ENCODE measurements around the gene OTUD4. TPM values are rescaled to one million over a fixed set of nuclear protein-coding genes. Genes with fewer than 3 reads are reported as not detected.

OTUD4 gene
- total and polyA plus RNA-seq, 9 of the 15 experiments (the other 6 are each of a cell fraction or from before 2014, with no cell fraction given) = 4.2 to 29.0 (median 24.8) TPM

DNA sequence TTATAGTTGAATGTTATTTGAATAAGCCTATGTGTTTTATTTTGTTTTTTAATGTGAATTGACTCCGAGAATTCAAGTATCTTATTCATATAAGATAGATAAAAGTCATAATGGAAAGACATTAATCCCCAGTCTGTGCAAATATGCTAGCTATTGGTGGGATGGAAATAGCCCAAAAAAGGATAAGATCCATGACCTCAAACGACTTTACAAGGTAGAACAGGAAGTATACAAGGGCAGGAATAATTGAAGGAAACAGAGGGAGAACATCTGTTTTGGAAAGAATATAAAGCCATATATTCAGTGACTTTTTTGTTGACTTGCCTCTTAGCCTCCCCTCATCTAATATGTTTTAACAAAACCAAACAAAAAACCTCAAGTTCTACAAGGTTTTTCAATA, 73.3 kb downstream of the OTUD4 start:
- H3K4me2 ChIP-seq (ENCODE audit: insufficient read depth, low read length) = no peak overlapping the region
- no peak overlapping the region for H3K4me3 ChIP-seq
- no peaks in the 10 kb centered on the region for H3K27me3 ChIP-seq (ENCODE audit: control insufficient read depth in 2 of 2, insufficient read depth in 2 of 2, low read length in 2 of 2)
- in situ Hi-C loops (cut with MboI) = no loop called here
- no peak for TF ChIP-seq MEF2D (tag; conservative IDR thresholded peaks at IDR 0.05; ENCODE audit: low read depth)
- DNase-seq (ENCODE audit: extremely low read depth in 1 of 4, low spot score in 3 of 4) (no peak), FAIRE-seq (no peak), ATAC-seq (no peak)
- H3K79me2 ChIP-seq (ENCODE audit: control insufficient read depth, insufficient read depth, low read length) = peaks cover 43% of the 10 kb centered on the region
- no peaks in the 10 kb centered on the region for H3K9me3 ChIP-seq (replicated peaks; ENCODE audit: control insufficient read depth, insufficient read depth, low read depth, low read length)
- peaks cover 3% of the 10 kb centered on the region; the same call in 1 of the 2 replicates for H4K20me1 ChIP-seq (replicated peaks; ENCODE audit: control insufficient read depth, insufficient read depth, low read length)
- no peak overlapping the region for H2AFZ ChIP-seq (ENCODE audit: low read depth, low read length)
- H3K36me3 ChIP-seq (ENCODE audit: control insufficient read depth, insufficient read depth, low read length) = peaks cover 95% of the 10 kb centered on the region
- intact Hi-C loops (cut with micrococcal nuclease) = no loop called here
- H3K4me1 ChIP-seq (replicated peaks in 1 of 2; ENCODE audit: control insufficient read depth in 2 of 2, insufficient read depth in 2 of 2, low read length in 2 of 2) = peaks cover 2 to 6% of the 10 kb centered on the region in 2 experiments; a peak in 3 of 5 replicates
- BruUV-seq (replicated peaks) = no TSS peak
- POLR2A ChIA-PET = no interaction called here
- no peak overlapping the region for H3K27ac ChIP-seq (ENCODE audit: extremely low read depth, low read depth, low read length)
- H3K9me1 ChIP-seq (ENCODE audit: control insufficient read depth, insufficient read depth, low read length) = no peaks in the 10 kb centered on the region
- CTCF ChIA-PET (ENCODE audit: low intra/inter-chr PET ratio) = no interaction called here
- 59% methylated on average over 2 of the region's 2 CpGs for WGBS (ENCODE audit: insufficient coverage, low coverage, missing lambda C conversion rate)
- no peak overlapping the region for H3K9ac ChIP-seq (ENCODE audit: insufficient read depth in 1 of 2, low read depth in 2 of 2, low read length in 2 of 2)

DNA sequence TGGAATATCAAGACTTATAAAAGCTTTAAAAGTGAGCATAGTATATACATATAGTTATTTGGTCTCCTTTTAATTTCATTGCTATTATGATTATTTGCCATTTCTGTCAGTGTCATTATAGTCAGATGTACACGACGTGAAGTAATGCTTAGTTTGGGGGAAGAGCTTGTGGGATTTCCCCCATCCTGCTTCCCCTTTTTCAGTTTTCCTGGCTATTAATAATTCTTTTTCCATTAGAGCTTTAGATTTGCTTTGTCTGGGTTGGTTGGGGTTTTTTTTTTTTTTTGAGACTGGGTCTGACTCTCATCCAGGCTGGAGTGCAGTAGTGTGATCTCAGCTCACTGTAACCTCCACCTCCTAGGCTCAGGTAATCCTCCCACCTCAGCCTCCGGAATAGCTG, 76.9 kb downstream of the OTUD4 start:
- H3K27ac ChIP-seq (ENCODE audit: extremely low read depth, low read depth, low read length) = no peak overlapping the region
- CTCF ChIA-PET (ENCODE audit: low intra/inter-chr PET ratio) = no interaction called here
- peaks cover 14% of the 10 kb centered on the region; the same call in 1 of the 2 replicates for H4K20me1 ChIP-seq (replicated peaks; ENCODE audit: control insufficient read depth, insufficient read depth, low read length)
- BruUV-seq (replicated peaks) = no TSS peak
- H3K4me3 ChIP-seq = no peak overlapping the region
- H3K4me2 ChIP-seq (ENCODE audit: insufficient read depth, low read length) = no peak overlapping the region
- H3K9ac ChIP-seq (ENCODE audit: insufficient read depth in 1 of 2, low read depth in 2 of 2, low read length in 2 of 2) = no peak overlapping the region; a peak in 1 of 4 replicates
- FAIRE-seq = no peak
- in situ Hi-C loops (cut with MboI) = no loop called here
- peaks cover 80% of the 10 kb centered on the region for H3K79me2 ChIP-seq (ENCODE audit: control insufficient read depth, insufficient read depth, low read length)
- ATAC-seq = no peak
- H2AFZ ChIP-seq (ENCODE audit: low read depth, low read length) = no peak overlapping the region
- peaks cover 6 to 19% of the 10 kb centered on the region in 2 experiments; a peak in 3 of 5 replicates for H3K4me1 ChIP-seq (replicated peaks in 1 of 2; ENCODE audit: control insufficient read depth in 2 of 2, insufficient read depth in 2 of 2, low read length in 2 of 2)
- no peaks in the 10 kb centered on the region for H3K27me3 ChIP-seq (ENCODE audit: control insufficient read depth in 2 of 2, insufficient read depth in 2 of 2, low read length in 2 of 2)
- H3K36me3 ChIP-seq (ENCODE audit: control insufficient read depth, insufficient read depth, low read length) = peaks cover 88% of the 10 kb centered on the region
- DNase-seq (ENCODE audit: extremely low read depth in 1 of 4, low spot score in 3 of 4) = no peak
- no peaks in the 10 kb centered on the region for H3K9me3 ChIP-seq (replicated peaks; ENCODE audit: control insufficient read depth, insufficient read depth, low read depth, low read length)
- POLR2A ChIA-PET = interaction anchor here (0.6 kb wide), 1 partner anchor 31 kb away, joined by 3 read pairs; no protein-coding TSS in a partner anchor
- intact Hi-C loops (cut with micrococcal nuclease) = no loop called here
- 84% methylated on average over 3 of the region's 3 CpGs for WGBS (ENCODE audit: insufficient coverage, low coverage, missing lambda C conversion rate)
- no peaks in the 10 kb centered on the region for H3K9me1 ChIP-seq (ENCODE audit: control insufficient read depth, insufficient read depth, low read length)
- TF ChIP-seq ZBTB7A (IDR thresholded peaks at IDR 0.05; ENCODE audit: borderline replicate concordance, control insufficient read depth, low read depth, low read length) (no peak), PTTG1 (tag; IDR thresholded peaks at IDR 0.05; ENCODE audit: low read depth) (no peak), ZNF699 (CRISPR knock-in tag; IDR thresholded peaks at IDR 0.05; ENCODE audit: insufficient replicate concordance) (no peak), ZNF77 (CRISPR knock-in tag; IDR thresholded peaks at IDR 0.05) (no peak), ZNF184 (CRISPR knock-in tag; IDR thresholded peaks at IDR 0.05) (no peak), KAT7 (CRISPR knock-in tag; IDR thresholded peaks at IDR 0.05; ENCODE audit: borderline replicate concordance) (no peak), ZNF253 (CRISPR knock-in tag; conservative IDR thresholded peaks at IDR 0.05) (no peak), RBM34 (IDR thresholded peaks at IDR 0.05; ENCODE audit: borderline replicate concordance, insufficient read depth, low read length) (no peak), GTF2F1 (IDR thresholded peaks at IDR 0.05; ENCODE audit: low read depth, low read length) (no peak), ZC3H11A (IDR thresholded peaks at IDR 0.05; ENCODE audit: low read depth, low read length) (no peak)
- TF ChIP-seq, protein P1, sequence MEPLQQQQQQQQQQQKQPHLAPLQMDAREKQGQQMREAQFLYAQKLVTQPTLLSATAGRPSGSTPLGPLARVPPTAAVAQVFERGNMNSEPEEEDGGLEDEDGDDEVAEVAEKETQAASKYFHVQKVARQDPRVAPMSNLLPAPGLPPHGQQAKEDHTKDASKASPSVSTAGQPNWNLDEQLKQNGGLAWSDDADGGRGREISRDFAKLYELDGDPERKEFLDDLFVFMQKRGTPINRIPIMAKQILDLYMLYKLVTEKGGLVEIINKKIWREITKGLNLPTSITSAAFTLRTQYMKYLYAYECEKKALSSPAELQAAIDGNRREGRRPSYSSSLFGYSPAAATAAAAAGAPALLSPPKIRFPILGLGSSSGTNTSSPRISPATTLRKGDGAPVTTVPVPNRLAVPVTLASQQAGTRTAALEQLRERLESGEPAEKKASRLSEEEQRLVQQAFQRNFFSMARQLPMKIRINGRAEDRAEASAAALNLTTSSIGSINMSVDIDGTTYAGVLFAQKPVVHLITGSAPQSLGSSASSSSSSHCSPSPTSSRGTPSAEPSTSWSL (CRISPR knock-in tag; IDR thresholded peaks at IDR 0.05; ENCODE audit: borderline replicate concordance) = no peak
- TF ChIP-seq, protein P2, sequence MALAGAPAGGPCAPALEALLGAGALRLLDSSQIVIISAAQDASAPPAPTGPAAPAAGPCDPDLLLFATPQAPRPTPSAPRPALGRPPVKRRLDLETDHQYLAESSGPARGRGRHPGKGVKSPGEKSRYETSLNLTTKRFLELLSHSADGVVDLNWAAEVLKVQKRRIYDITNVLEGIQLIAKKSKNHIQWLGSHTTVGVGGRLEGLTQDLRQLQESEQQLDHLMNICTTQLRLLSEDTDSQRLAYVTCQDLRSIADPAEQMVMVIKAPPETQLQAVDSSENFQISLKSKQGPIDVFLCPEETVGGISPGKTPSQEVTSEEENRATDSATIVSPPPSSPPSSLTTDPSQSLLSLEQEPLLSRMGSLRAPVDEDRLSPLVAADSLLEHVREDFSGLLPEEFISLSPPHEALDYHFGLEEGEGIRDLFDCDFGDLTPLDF (CRISPR knock-in tag; IDR thresholded peaks at IDR 0.05) = no peak

All from K562 (cell line).